HEK293 (cell line): ENCODE data around the gene TIMP2.

ENCODE experiments used
- BCL6B ChIP-seq: fragments of 450-650 bp; formaldehyde crosslinking; IDR thresholded peaks from 2 replicates; pipeline ENCODE4 v1.5.1; 2017; ENCODE audit warnings: missing biosample characterization, missing genetic modification characterization
- GFI1B ChIP-seq: fragments of 450-650 bp; formaldehyde crosslinking; IDR thresholded peaks from 2 replicates; pipeline ENCODE4 v1.5.1; 2016; ENCODE audit warnings: missing biosample characterization, missing genetic modification characterization
- IKZF3 ChIP-seq: fragments of 450-650 bp; IDR thresholded peaks from 2 replicates; pipeline ENCODE4 v1.5.0; 2018; ENCODE audit warnings: missing biosample characterization, mild to moderate bottlenecking, missing genetic modification characterization, moderate library complexity
- MYNN ChIP-seq: fragments of 450-650 bp; formaldehyde crosslinking; IDR thresholded peaks from 2 replicates; pipeline ENCODE4 v1.5.1; 2016; ENCODE audit warnings: missing biosample characterization, missing genetic modification characterization, borderline replicate concordance
- OSR2 ChIP-seq: fragments of 450-650 bp; formaldehyde crosslinking; IDR thresholded peaks from 2 replicates; pipeline ENCODE4 v1.5.1; 2016; ENCODE audit warnings: missing biosample characterization, missing genetic modification characterization
- OVOL3 ChIP-seq: fragments of 450-650 bp; formaldehyde crosslinking; IDR thresholded peaks from 2 replicates; pipeline ENCODE4 v1.5.1; 2016; ENCODE audit warnings: missing biosample characterization, missing genetic modification characterization
- SALL2 ChIP-seq: fragments of 450-650 bp; formaldehyde crosslinking; IDR thresholded peaks from 2 replicates; pipeline ENCODE4 v1.5.0; 2017; ENCODE audit warnings: missing biosample characterization, mild to moderate bottlenecking, missing genetic modification characterization, borderline replicate concordance
- TRIM28 ChIP-seq: IDR thresholded peaks from 2 replicates; pipeline ENCODE4 v1.6.1; 2011; ENCODE audit warnings: low read length, control low read depth, borderline replicate concordance
- YY1 ChIP-seq: fragments of 450-650 bp; formaldehyde crosslinking; IDR thresholded peaks from 2 replicates; pipeline ENCODE4 v1.5.1; 2018; ENCODE audit warnings: missing biosample characterization, missing genetic modification characterization
- ZBTB11 ChIP-seq: fragments of 450-650 bp; formaldehyde crosslinking; conservative IDR thresholded peaks from 2 replicates; pipeline ENCODE4 v1.5.1; 2016; ENCODE audit warnings: low read depth, missing biosample characterization, missing genetic modification characterization
- ZEB2 ChIP-seq: fragments of 450-650 bp; formaldehyde crosslinking; IDR thresholded peaks from 2 replicates; pipeline ENCODE4 v1.5.1; 2016; ENCODE audit warnings: missing biosample characterization, missing genetic modification characterization
- ZNF114 ChIP-seq: fragments of 450-650 bp; formaldehyde crosslinking; IDR thresholded peaks from 2 replicates; pipeline ENCODE4 v1.5.0; 2017; ENCODE audit warnings: missing biosample characterization, missing genetic modification characterization
- ZNF155 ChIP-seq: fragments of 450-650 bp; formaldehyde crosslinking; IDR thresholded peaks from 2 replicates; pipeline ENCODE4 v1.5.1; 2016; ENCODE audit warnings: missing biosample characterization, missing genetic modification characterization
- ZNF16 ChIP-seq: fragments of 450-650 bp; formaldehyde crosslinking; IDR thresholded peaks from 2 replicates; pipeline ENCODE4 v1.5.1; 2016; ENCODE audit warnings: low read depth, missing biosample characterization, missing genetic modification characterization
- ZNF23 ChIP-seq: fragments of 450-650 bp; formaldehyde crosslinking; IDR thresholded peaks from 2 replicates; pipeline ENCODE4 v1.5.1; 2016; ENCODE audit warnings: missing biosample characterization, missing genetic modification characterization, borderline replicate concordance
- ZNF324 ChIP-seq: fragments of 450-650 bp; formaldehyde crosslinking; IDR thresholded peaks from 2 replicates; pipeline ENCODE4 v1.5.1; 2016; ENCODE audit warnings: missing biosample characterization, missing genetic modification characterization
- ZNF335 ChIP-seq: fragments of 450-650 bp; formaldehyde crosslinking; conservative IDR thresholded peaks from 2 replicates; pipeline ENCODE4 v1.5.1; 2016; ENCODE audit warnings: missing biosample characterization, missing genetic modification characterization
- ZNF398 ChIP-seq: fragments of 450-650 bp; formaldehyde crosslinking; IDR thresholded peaks from 2 replicates; pipeline ENCODE4 v1.5.1; 2017; ENCODE audit warnings: missing biosample characterization, missing genetic modification characterization
- ZNF404 ChIP-seq: fragments of 450-650 bp; formaldehyde crosslinking; IDR thresholded peaks from 2 replicates; pipeline ENCODE4 v1.5.1; 2017; ENCODE audit warnings: missing biosample characterization, missing genetic modification characterization
- ZNF510 ChIP-seq: fragments of 450-650 bp; formaldehyde crosslinking; IDR thresholded peaks from 2 replicates; pipeline ENCODE4 v1.5.1; 2018; ENCODE audit warnings: mild to moderate bottlenecking, missing genetic modification characterization, missing biosample characterization; ENCODE audit not compliant: insufficient replicate concordance
- ZNF513 ChIP-seq: fragments of 450-650 bp; IDR thresholded peaks from 2 replicates; pipeline ENCODE4 v1.5.1; 2018; ENCODE audit warnings: missing biosample characterization, missing genetic modification characterization
- ZNF518A ChIP-seq: fragments of 450-650 bp; formaldehyde crosslinking; conservative IDR thresholded peaks from 2 replicates; pipeline ENCODE4 v1.5.1; 2016; ENCODE audit warnings: low read depth, missing biosample characterization, missing genetic modification characterization
- ZNF624 ChIP-seq: fragments of 450-650 bp; formaldehyde crosslinking; IDR thresholded peaks from 2 replicates; pipeline ENCODE4 v1.5.1; 2017; ENCODE audit warnings: missing biosample characterization, missing genetic modification characterization
- ZNF629 ChIP-seq: fragments of 450-650 bp; formaldehyde crosslinking; IDR thresholded peaks from 2 replicates; pipeline ENCODE4 v1.5.1; 2017; ENCODE audit warnings: missing biosample characterization, missing genetic modification characterization
- ZNF701 ChIP-seq: fragments of 450-650 bp; formaldehyde crosslinking; IDR thresholded peaks from 2 replicates; pipeline ENCODE4 v1.5.1; 2016; ENCODE audit warnings: missing biosample characterization, missing genetic modification characterization
- ZNF791 ChIP-seq: fragments of 450-650 bp; formaldehyde crosslinking; IDR thresholded peaks from 2 replicates; pipeline ENCODE4 v1.5.1; 2016; ENCODE audit warnings: missing biosample characterization, missing genetic modification characterization

The TIMP2 gene

GRCh38 chr17:78935419-78936323 lies 10.5 kb upstream of the TIMP2 start (continued):
- no peak for TF ChIP-seq GFI1B
- TF ChIP-seq OVOL3 (tag by site-specific recombination): no peak
- no peak for TF ChIP-seq ZNF513 (tag by site-specific recombination)
- TF ChIP-seq ZNF518A (tag by site-specific recombination): no peak
- no peak for TF ChIP-seq ZNF701 (tag by site-specific recombination)
- no peak for TF ChIP-seq ZNF23 (tag by site-specific recombination)
- no peak for TF ChIP-seq ZNF16 (tag by site-specific recombination)
- TF ChIP-seq SALL2 (tag by site-specific recombination): no peak
- no peak for TF ChIP-seq IKZF3 (tag by site-specific recombination)
- TF ChIP-seq ZNF398 (tag by site-specific recombination): peak; percentile 84
- TF ChIP-seq YY1 (tag by site-specific recombination): no peak
- 0 out of 2 replicates have a peak, but pooled peaks have one; percentile 26 for TF ChIP-seq ZNF324 (tag by site-specific recombination)
- TF ChIP-seq OSR2 (tag by site-specific recombination): peak; percentile 46; the same call in 1 of the 2 replicates
- TF ChIP-seq ZNF629 (tag by site-specific recombination): peak; percentile 93
- no peak for TF ChIP-seq MYNN (tag by site-specific recombination)
- no peak for TF ChIP-seq BCL6B
- no peak for TF ChIP-seq ZNF791
- TF ChIP-seq TRIM28: no peak
- no peak for TF ChIP-seq ZBTB11
- no peak for TF ChIP-seq ZNF624 (tag by site-specific recombination)
- TF ChIP-seq ZEB2 (tag by site-specific recombination): peak; percentile 92
- TF ChIP-seq ZNF404: no peak
- peak; percentile 59 for TF ChIP-seq ZNF335 (tag by site-specific recombination)
- no peak for TF ChIP-seq ZNF114 (tag by site-specific recombination)
- no peak for TF ChIP-seq ZNF155 (tag by site-specific recombination)
- TF ChIP-seq ZNF510 (tag by site-specific recombination): no peak
